GM21717 (cell line): ENCODE data around the gene DUSP10.

ENCODE experiments used
- ATAC-seq: cut with Tn5 transposase; IDR thresholded peaks from one replicate; pipeline ENCODE4 v1.9.1; 2021; ENCODE audit warnings: mild to moderate bottlenecking, moderate library complexity; ENCODE audit not compliant: unreplicated experiment

DUSP10 gene

GRCh38 chr1:221741703-221742554 is at the start of gene DUSP10:
TSS of gene DUSP10 (minus strand) at chr1:221742089. CDS start at chr1:221739744, 2,345 bp downstream.
- peak; percentile 86 for ATAC-seq

GRCh38 chr1:221788466-221788865 is 46.6 kb upstream of the DUSP10 start:
- no peak for ATAC-seq

GRCh38 chr1:221786647-221787046 is 44.8 kb upstream of the DUSP10 start:
- no peak for ATAC-seq

GRCh38 chr1:221783936-221784335 is 42.0 kb upstream of the DUSP10 start:
- ATAC-seq, result no peak

GRCh38 chr1:221783437-221783836 is 41.5 kb upstream of the DUSP10 start:
- ATAC-seq, result no peak

- no peak for ATAC-seq
Measured at GRCh38 chr1:221782970-221783369, 41.1 kb upstream of the DUSP10 start.

- ATAC-seq, result no peak
Measured at GRCh38 chr1:221782477-221782876, 40.6 kb upstream of the DUSP10 start.

GRCh38 chr1:221781102-221781755 is 39.3 kb upstream of the DUSP10 start:
- ATAC-seq, result no peak

GRCh38 chr1:221780175-221780574 is 38.3 kb upstream of the DUSP10 start:
- ATAC-seq, result no peak

- ATAC-seq, result no peak
Measured at GRCh38 chr1:221779771-221780170, 37.9 kb upstream of the DUSP10 start.

GRCh38 chr1:221778535-221779142 is 36.8 kb upstream of the DUSP10 start:
- peak; percentile 41 for ATAC-seq

- peak; percentile 26 for ATAC-seq
Measured at GRCh38 chr1:221778125-221778524, 36.2 kb upstream of the DUSP10 start.

GRCh38 chr1:221777431-221778072 is 35.7 kb upstream of the DUSP10 start:
- ATAC-seq, result peak; percentile 62

- peak; percentile 35 for ATAC-seq
Measured at GRCh38 chr1:221776495-221777301, 34.8 kb upstream of the DUSP10 start.

GRCh38 chr1:221775206-221775605 is 33.3 kb upstream of the DUSP10 start:
- no peak for ATAC-seq

- ATAC-seq, result no peak
Measured at GRCh38 chr1:221774054-221774842, 32.4 kb upstream of the DUSP10 start.

- ATAC-seq, result no peak
Measured at GRCh38 chr1:221773383-221773782, 31.5 kb upstream of the DUSP10 start.

- no peak for ATAC-seq
Measured at GRCh38 chr1:221772117-221772516, 30.2 kb upstream of the DUSP10 start.

- ATAC-seq, result no peak
Measured at GRCh38 chr1:221768444-221769066, 26.7 kb upstream of the DUSP10 start.
